Coronary artery (tissue), 2 donors: Measurements from ENCODE around the gene TPO.

Experiments used
- DNase-seq: peaks from one replicate; pipeline ENCODE4 v3.0.0-alpha.2; 2017; ENCODE audit warnings: low spot score
- H3K27ac ChIP-seq, 2 donors: fragments of 200-600 bp; sonication (generic); one replicate each; pipeline ENCODE4 v1.5.1; 2016 to 2019
- H3K4me3 ChIP-seq: fragments of 200-600 bp; sonication (generic); 2 replicates; pipeline ENCODE4 v1.5.1; 2016; ENCODE audit warnings: mild to moderate bottlenecking, moderate library complexity
- TF ChIP-seq, protein P1 (sequence below): fragments of 200-600 bp; sonication (generic); IDR thresholded peaks from one replicate; pipeline ENCODE4 v1.5.1; 2019; ENCODE audit warnings: antibody characterized with exemption

The TPO gene

DNA sequence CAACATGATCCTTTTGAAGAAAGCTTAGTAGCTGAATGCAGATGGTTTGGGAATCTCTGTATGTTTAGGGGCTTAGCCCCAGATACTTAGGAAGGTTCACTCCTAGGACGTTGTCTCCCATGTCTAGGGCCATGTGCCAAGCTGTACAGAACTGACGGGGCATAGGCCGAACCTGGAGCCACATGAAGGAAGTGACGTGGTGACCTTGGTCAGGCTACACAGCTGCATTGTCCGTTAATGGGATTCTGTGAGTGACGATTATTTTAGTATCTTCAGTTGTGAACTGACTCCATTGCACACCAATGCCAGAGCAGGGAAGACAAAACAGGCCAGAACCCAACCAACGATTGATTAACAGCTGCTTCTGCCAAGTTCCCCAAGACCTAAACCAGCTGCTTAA, 139.3 kb downstream of the TPO start:
- no peak for DNase-seq
- H3K4me3 ChIP-seq: no peak overlapping the region
- peak overlapping the region in 1 of 2 donors; percentile 23 for H3K27ac ChIP-seq
- TF ChIP-seq, protein P1, sequence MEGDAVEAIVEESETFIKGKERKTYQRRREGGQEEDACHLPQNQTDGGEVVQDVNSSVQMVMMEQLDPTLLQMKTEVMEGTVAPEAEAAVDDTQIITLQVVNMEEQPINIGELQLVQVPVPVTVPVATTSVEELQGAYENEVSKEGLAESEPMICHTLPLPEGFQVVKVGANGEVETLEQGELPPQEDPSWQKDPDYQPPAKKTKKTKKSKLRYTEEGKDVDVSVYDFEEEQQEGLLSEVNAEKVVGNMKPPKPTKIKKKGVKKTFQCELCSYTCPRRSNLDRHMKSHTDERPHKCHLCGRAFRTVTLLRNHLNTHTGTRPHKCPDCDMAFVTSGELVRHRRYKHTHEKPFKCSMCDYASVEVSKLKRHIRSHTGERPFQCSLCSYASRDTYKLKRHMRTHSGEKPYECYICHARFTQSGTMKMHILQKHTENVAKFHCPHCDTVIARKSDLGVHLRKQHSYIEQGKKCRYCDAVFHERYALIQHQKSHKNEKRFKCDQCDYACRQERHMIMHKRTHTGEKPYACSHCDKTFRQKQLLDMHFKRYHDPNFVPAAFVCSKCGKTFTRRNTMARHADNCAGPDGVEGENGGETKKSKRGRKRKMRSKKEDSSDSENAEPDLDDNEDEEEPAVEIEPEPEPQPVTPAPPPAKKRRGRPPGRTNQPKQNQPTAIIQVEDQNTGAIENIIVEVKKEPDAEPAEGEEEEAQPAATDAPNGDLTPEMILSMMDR: no peak

DNA sequence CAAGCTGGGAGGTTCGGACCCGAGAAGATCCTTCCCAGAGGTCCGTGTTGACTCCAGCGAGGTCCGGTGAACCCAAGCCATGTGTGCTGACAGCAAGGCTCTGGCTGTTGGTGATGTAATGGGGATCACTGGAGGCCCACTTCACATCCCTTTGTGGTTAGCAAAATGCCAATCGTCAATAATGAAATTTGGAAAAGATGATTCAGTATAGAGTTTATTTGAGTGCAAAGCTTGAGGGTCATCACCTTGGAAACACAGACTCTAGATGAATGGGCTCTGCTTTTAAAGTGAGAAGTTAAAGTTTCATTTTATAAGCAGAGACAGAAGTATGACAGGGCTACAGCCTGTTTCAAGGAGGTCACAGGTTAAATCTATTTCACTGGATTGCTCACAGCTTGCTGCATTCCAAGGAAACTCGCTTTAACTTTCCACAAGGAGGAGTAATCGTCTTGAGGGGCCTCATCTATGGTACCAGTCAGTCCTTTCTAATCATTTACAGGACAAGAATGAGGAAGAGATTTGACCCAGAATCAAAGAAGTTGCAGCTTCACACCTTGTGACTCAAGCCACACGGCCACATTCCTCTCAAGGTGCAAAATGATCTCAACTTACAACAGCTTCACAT, 140.5 kb downstream of the TPO start:
- TF ChIP-seq, protein P1: no peak
- H3K4me3 ChIP-seq: no peak overlapping the region
- no peak overlapping the region for H3K27ac ChIP-seq
- no peak for DNase-seq

DNA sequence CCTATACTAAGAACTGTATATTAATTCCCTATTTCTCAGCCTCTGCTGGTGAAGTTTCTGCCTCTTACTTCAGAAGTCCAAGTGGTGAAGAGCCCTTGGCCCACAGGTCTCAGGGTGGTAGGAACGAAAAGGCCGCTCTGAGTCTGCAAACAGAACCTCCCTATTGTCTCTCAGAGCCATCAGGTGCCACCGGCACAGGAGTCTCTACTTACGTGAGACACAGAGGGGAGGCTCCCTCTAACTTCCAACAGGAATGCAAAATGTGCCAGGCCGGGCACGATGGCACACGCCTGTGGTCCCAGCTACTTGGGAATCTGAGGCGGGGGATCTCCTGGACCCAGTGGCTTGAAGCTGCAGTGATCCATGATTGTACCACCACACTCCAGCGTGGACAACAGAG, 143.0 kb downstream of the TPO start:
- DNase-seq: no peak
- H3K4me3 ChIP-seq: no peak overlapping the region
- H3K27ac ChIP-seq: no peak overlapping the region
- TF ChIP-seq, protein P1: no peak

DNA sequence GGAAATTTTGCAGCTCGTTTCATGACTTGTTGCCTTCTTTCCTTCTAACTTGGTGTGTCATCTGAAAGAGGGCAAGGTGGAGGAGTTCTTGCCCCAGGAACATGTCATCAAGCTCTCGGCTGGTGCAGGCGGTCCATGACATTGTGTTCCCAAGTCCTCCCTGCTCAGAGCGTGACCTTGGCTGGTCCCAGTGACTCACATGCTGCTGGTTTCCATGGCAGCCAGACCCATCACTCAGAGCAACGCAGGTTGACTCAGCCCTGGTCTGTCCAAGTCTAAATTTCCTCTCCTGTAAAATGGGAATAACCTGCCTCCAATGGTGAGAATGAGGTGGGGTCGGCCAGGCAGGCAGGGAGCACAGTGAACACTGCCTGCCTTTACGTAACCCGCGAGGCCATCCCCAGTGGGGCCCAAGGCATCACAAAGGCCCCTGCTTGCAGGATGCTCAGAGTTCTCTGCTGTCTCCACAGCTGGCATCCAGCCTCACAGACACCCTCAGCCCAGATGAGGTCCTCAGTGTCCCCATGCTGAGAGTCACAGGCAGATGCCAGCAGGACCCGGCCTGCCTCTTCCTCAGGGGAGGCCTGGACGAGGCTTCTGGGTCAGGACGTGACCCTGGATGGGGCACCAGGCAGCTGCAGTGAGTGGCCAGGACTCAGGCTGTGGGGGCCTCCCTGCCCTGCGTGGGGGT, 143.7 kb downstream of the TPO start:
- Histone ChIP-seq H3K27ac (no peak overlapping the region), H3K4me3 (no peak overlapping the region)
- TF ChIP-seq, protein P1: no peak
- DNase-seq: no peak

DNA sequence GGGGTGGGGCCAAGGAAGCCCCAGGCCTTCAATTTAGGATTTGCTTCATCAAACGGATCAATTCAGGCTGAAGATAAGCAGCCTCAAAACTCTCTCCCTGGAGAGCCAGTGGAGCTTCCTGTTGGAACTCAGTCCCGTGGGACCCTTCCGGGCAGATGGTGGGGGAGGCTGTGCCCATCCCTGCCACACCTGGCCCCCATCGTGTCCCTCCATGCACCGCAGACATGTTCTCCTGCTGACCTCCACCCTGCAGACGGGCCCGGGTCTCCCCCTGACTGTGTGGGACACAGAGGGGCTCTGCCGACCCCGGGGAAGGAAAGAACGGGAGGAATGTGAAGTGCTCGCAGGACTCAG, 144.2 kb downstream of the TPO start:
- no peak overlapping the region for H3K4me3 ChIP-seq
- TF ChIP-seq, protein P1: no peak

DNA sequence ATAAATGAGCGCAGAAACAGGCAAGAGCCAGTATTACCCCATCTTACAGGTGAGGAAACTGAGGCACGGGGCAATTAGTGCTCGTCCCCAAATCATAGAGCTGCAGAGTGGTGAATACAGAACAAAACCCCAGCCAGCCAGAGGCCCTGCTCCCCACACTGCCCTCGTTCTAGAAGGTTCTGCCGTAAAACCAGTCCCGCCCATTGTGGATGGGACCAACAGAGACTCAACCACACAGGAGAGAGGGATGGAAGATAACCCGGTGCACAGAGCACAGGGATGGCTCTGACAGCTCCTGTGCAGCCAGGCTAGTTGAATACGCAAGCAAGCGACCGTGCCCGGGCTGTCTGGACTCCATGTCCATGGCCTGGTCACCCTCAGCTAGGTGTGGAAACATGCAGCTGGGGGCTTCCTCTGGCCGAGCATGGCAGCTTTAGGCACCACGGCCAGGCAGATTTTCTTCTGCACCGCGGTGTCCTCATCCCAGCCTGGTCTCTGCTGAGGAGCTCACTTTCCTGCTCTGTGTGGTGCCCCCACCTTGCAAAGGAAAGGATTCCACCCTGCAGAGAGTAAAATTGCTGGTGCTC, 146.4 kb downstream of the TPO start:
- TF ChIP-seq, protein P1: no peak
- H3K27ac ChIP-seq: no peak overlapping the region
- DNase-seq: no peak
- no peak overlapping the region for H3K4me3 ChIP-seq

More for the DNA sequence above, 144.2 kb downstream of the TPO start:
- no peak for DNase-seq
- H3K27ac ChIP-seq: no peak overlapping the region

DNA sequence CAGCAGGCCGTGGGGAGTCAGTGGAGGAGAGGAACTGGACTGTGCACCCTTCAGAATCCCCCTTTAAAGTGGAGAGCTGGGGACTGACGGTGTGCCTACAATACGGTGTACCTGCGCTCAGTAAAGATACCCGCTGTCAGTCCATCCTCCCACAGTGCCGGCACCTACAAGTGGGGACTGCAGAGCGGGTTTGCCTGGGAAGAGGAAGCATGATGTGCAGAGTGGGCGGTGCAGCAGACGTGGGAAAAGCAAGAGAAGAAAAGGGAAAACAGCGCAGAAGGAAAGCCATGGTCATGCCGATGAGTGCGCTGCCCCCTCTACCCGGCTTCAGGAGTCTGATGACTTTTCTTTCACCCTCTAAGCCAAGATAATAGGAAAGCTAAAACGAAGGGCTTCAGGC, 148.0 kb downstream of the TPO start:
- TF ChIP-seq, protein P1: no peak
- Histone ChIP-seq H3K4me3 (no peak overlapping the region), H3K27ac (no peak overlapping the region)
- no peak for DNase-seq
